Measurements from ENCODE around the gene PPP1R3F. TPM values are rescaled to one million over a fixed set of nuclear protein-coding genes. Genes with fewer than 3 reads are reported as not detected.

The PPP1R3F gene
- total and polyA plus RNA-seq, 2 donors (not counting 1 experiment from before 2014, with no cell fraction given) = 3.7 to 10.2 TPM

DNA sequence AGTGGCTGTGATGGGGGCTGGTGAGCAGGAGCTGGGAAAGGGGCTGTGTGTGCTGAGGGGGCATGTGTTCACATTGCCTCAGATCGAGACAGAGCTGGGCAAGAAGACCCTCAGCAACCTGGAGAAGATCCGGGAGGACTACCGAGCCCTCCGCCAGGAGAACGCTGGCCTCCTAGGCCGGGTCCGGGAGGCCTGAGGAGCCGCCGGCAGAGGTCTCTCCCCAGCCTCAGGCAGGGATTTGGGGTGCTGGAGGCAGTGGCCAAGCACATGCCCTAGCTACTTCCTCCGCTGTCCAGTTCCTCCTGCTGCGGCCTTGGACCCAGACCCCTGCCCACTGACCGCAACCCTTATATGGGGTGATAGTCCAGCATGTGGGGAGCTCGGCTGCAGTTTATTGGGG lies 19.5 kb upstream of the PPP1R3F start:
- Histone ChIP-seq H3K9ac (ENCODE audit: low read length) (no peak overlapping the region), H3K4me2 (replicated peaks; ENCODE audit: low read depth, low read length, poor library complexity, severe bottlenecking) (no peak overlapping the region), H3K27me3 (replicated peaks in 1 of 4; ENCODE audit: control extremely low read depth in 1 of 4, control insufficient read depth in 3 of 4, insufficient read depth in 4 of 4, low read length in 3 of 4) (no peaks in the 10 kb centered on the region), H2AFZ (ENCODE audit: insufficient read depth, low read depth, low read length, poor library complexity, severe bottlenecking) (no peak overlapping the region), H4K20me1 (ENCODE audit: control insufficient read depth, insufficient read depth, low read length, poor library complexity, severe bottlenecking) (no peaks in the 10 kb centered on the region), H3K4me1 (ENCODE audit: control insufficient read depth in 2 of 2, insufficient read depth in 2 of 2, low read length in 2 of 2) (peaks cover 5 to 6% of the 10 kb centered on the region in 2 donors), H3K36me3 (replicated peaks in 1 of 2; ENCODE audit: control extremely low read depth in 1 of 2, control insufficient read depth in 1 of 2, extremely low read depth in 1 of 2, insufficient read depth in 2 of 2, low read length in 1 of 2) (peaks cover 0 to 19% of the 10 kb centered on the region in 2 experiments), H3K27ac (ENCODE audit: low read length in 2 of 2) (no peak overlapping the region), H3K79me2 (ENCODE audit: control insufficient read depth, insufficient read depth, low read length) (no peaks in the 10 kb centered on the region), H3K9me3 (ENCODE audit: control extremely low read depth in 1 of 3, control insufficient read depth in 2 of 3, insufficient read depth in 1 of 3, low read length in 2 of 3) (no peaks in the 10 kb centered on the region), H3K4me3 (ENCODE audit: control extremely low read depth in 1 of 5, extremely low read depth in 1 of 5, insufficient read depth in 1 of 5, low read depth in 2 of 5, low read length in 4 of 5) (no peak overlapping the region)
- Mint-ChIP-seq H3K27ac (no peak overlapping the region), H3K9me3 (ENCODE audit: insufficient read depth) (no peaks in the 10 kb centered on the region), H3K27me3 (no peaks in the 10 kb centered on the region), H3K4me1 (peaks cover 8% of the 10 kb centered on the region), H3K4me3 (no peak overlapping the region)
- WGBS (ENCODE audit: insufficient coverage) = 100% methylated on average over 9 of the region's 13 CpGs
- POLR2A ChIA-PET = no interaction called here
- CTCF ChIA-PET = no interaction called here
- no peak for DNase-seq
- TF ChIP-seq EZH2 (IDR thresholded peaks at IDR 0.05; ENCODE audit: borderline replicate concordance, insufficient read depth, low read depth, low read length, poor library complexity, severe bottlenecking) = no peak
- TF ChIP-seq, protein P1, sequence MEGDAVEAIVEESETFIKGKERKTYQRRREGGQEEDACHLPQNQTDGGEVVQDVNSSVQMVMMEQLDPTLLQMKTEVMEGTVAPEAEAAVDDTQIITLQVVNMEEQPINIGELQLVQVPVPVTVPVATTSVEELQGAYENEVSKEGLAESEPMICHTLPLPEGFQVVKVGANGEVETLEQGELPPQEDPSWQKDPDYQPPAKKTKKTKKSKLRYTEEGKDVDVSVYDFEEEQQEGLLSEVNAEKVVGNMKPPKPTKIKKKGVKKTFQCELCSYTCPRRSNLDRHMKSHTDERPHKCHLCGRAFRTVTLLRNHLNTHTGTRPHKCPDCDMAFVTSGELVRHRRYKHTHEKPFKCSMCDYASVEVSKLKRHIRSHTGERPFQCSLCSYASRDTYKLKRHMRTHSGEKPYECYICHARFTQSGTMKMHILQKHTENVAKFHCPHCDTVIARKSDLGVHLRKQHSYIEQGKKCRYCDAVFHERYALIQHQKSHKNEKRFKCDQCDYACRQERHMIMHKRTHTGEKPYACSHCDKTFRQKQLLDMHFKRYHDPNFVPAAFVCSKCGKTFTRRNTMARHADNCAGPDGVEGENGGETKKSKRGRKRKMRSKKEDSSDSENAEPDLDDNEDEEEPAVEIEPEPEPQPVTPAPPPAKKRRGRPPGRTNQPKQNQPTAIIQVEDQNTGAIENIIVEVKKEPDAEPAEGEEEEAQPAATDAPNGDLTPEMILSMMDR (IDR thresholded peaks at IDR 0.05) = no peak
- intact Hi-C loops (cut with micrococcal nuclease) = no loop called here
- no peak for ATAC-seq (ENCODE audit: low read depth)

DNA sequence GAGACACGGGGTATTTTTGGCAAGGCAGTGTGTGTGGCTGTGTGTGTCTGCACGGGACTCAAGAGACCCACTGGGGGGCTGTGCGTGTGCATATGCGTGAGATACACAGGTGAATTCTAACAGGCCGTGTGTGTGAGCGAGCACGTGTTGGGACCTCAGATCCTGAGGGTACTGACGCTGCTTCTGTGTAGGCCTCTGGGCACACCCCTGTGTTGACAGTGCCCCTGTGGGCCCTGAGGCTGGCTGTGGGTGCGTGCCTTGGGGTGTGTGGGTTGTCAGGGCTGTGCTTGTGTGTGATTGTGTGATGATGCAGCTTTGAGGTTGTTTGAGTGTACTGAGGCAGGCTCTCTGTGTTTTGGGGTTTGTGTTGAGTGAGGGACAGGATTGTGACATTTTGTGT lies 19.0 kb upstream of the PPP1R3F start:
- Histone ChIP-seq H2AFZ (ENCODE audit: insufficient read depth, low read depth, low read length, poor library complexity, severe bottlenecking) (no peak overlapping the region), H3K4me2 (replicated peaks; ENCODE audit: low read depth, low read length, poor library complexity, severe bottlenecking) (no peak overlapping the region), H3K9ac (ENCODE audit: low read length) (no peak overlapping the region), H3K36me3 (replicated peaks in 1 of 2; ENCODE audit: control extremely low read depth in 1 of 2, control insufficient read depth in 1 of 2, extremely low read depth in 1 of 2, insufficient read depth in 2 of 2, low read length in 1 of 2) (peaks cover 0 to 19% of the 10 kb centered on the region in 2 experiments), H3K27me3 (replicated peaks in 1 of 4; ENCODE audit: control extremely low read depth in 1 of 4, control insufficient read depth in 3 of 4, insufficient read depth in 4 of 4, low read length in 3 of 4) (no peaks in the 10 kb centered on the region), H3K9me3 (ENCODE audit: control extremely low read depth in 1 of 3, control insufficient read depth in 2 of 3, insufficient read depth in 1 of 3, low read length in 2 of 3) (no peaks in the 10 kb centered on the region), H4K20me1 (ENCODE audit: control insufficient read depth, insufficient read depth, low read length, poor library complexity, severe bottlenecking) (no peaks in the 10 kb centered on the region), H3K4me3 (ENCODE audit: control extremely low read depth in 1 of 5, extremely low read depth in 1 of 5, insufficient read depth in 1 of 5, low read depth in 2 of 5, low read length in 4 of 5) (no peak overlapping the region), H3K4me1 (ENCODE audit: control insufficient read depth in 2 of 2, insufficient read depth in 2 of 2, low read length in 2 of 2) (peaks cover 5 to 6% of the 10 kb centered on the region in 2 donors), H3K79me2 (ENCODE audit: control insufficient read depth, insufficient read depth, low read length) (no peaks in the 10 kb centered on the region), H3K27ac (ENCODE audit: low read length in 2 of 2) (no peak overlapping the region)
- TF ChIP-seq, protein P1 (IDR thresholded peaks at IDR 0.05) = no peak
- no peak for TF ChIP-seq EZH2 (IDR thresholded peaks at IDR 0.05; ENCODE audit: borderline replicate concordance, insufficient read depth, low read depth, low read length, poor library complexity, severe bottlenecking)
- no peak for DNase-seq
- ATAC-seq (ENCODE audit: low read depth) = no peak
- CTCF ChIA-PET = no interaction called here
- WGBS (ENCODE audit: insufficient coverage) = 92% methylated on average over 8 of the region's 9 CpGs
- Mint-ChIP-seq H3K4me3 (no peak overlapping the region), H3K9me3 (ENCODE audit: insufficient read depth) (no peaks in the 10 kb centered on the region), H3K27me3 (no peaks in the 10 kb centered on the region), H3K4me1 (peaks cover 8% of the 10 kb centered on the region), H3K27ac (no peak overlapping the region)
- POLR2A ChIA-PET = no interaction called here
- intact Hi-C loops (cut with micrococcal nuclease) = no loop called here

All from B cell (primary cell).